ENCODE measurements around the gene ASB1. TPM values are rescaled to one million over a fixed set of nuclear protein-coding genes. Genes with fewer than 3 reads are reported as not detected.

The ASB1 gene
- total and polyA plus RNA-seq, 9 of the 15 experiments (the other 6 are each of a cell fraction or from before 2014, with no cell fraction given): 6.3 to 37.7 (median 23.9) TPM

GRCh38 chr2:238425505-238425978 is 1.2 kb upstream of the ASB1 start:
- intact Hi-C loops (cut with micrococcal nuclease): no loop called here
- peaks cover 48% of the 10 kb centered on the region for H3K79me2 ChIP-seq (ENCODE audit: control insufficient read depth, insufficient read depth, low read length)
- no peak for ATAC-seq
- WGBS (ENCODE audit: insufficient coverage, low coverage, missing lambda C conversion rate): 12% methylated on average over 16 of the region's 16 CpGs
- CTCF ChIA-PET (ENCODE audit: low intra/inter-chr PET ratio): no interaction called here
- POLR2A ChIA-PET: interaction anchor here (0.5 kb wide), 1 partner anchor 51 kb away, joined by 3 read pairs; no protein-coding TSS in a partner anchor
- H4K20me1 ChIP-seq (replicated peaks; ENCODE audit: control insufficient read depth, insufficient read depth, low read length): no peaks in the 10 kb centered on the region
- H3K4me3 ChIP-seq: peak overlapping the region; percentile 73
- in situ Hi-C loops (cut with MboI): no loop called here
- peaks cover 15% of the 10 kb centered on the region for H3K36me3 ChIP-seq (ENCODE audit: control insufficient read depth, insufficient read depth, low read length)
- H3K4me1 ChIP-seq (replicated peaks in 1 of 2; ENCODE audit: control insufficient read depth in 2 of 2, insufficient read depth in 2 of 2, low read length in 2 of 2): peaks cover 53 to 68% of the 10 kb centered on the region in 2 experiments
- H3K9me1 ChIP-seq (ENCODE audit: control insufficient read depth, insufficient read depth, low read length): no peaks in the 10 kb centered on the region
- H3K27ac ChIP-seq (ENCODE audit: extremely low read depth, low read depth, low read length): peak overlapping the region; percentile 96
- peak; percentile 90 for FAIRE-seq
- BruUV-seq (replicated peaks): no TSS peak
- peak overlapping the region; percentile 96 for H3K4me2 ChIP-seq (ENCODE audit: insufficient read depth, low read length)
- peak overlapping the region; percentile 87 for H2AFZ ChIP-seq (ENCODE audit: low read depth, low read length)
- DNase-seq (ENCODE audit: extremely low read depth in 1 of 4, low spot score in 3 of 4): peak in 1 of 4 experiments; percentile 66
- H3K27me3 ChIP-seq (ENCODE audit: control insufficient read depth in 2 of 2, insufficient read depth in 2 of 2, low read length in 2 of 2): no peaks in the 10 kb centered on the region
- H3K9me3 ChIP-seq (replicated peaks; ENCODE audit: control insufficient read depth, insufficient read depth, low read depth, low read length): no peaks in the 10 kb centered on the region
- H3K9ac ChIP-seq (ENCODE audit: insufficient read depth in 1 of 2, low read depth in 2 of 2, low read length in 2 of 2): peak overlapping the region; percentile 91 to 98
- TF ChIP-seq SMARCA4 (IDR thresholded peaks at IDR 0.05) (0 out of 2 replicates have a peak, but pooled peaks have one; percentile 10), SLC30A9 (CRISPR knock-in tag; IDR thresholded peaks at IDR 0.05) (no peak), ZNF175 (CRISPR knock-in tag; IDR thresholded peaks at IDR 0.05; ENCODE audit: low read depth) (no peak), ESRRA (IDR thresholded peaks at IDR 0.05; ENCODE audit: borderline replicate concordance, low read depth) (peak; percentile 94), RBM14 (IDR thresholded peaks at IDR 0.05; ENCODE audit: borderline replicate concordance, insufficient read depth, low read depth, low read length) (no peak), TEAD4 (IDR thresholded peaks at IDR 0.05; ENCODE audit: low read length) (peak; percentile 43; the same call in 1 of the 2 replicates), TEAD4 (CRISPR knock-in tag; IDR thresholded peaks at IDR 0.05; ENCODE audit: borderline replicate concordance) (no peak), MEIS2 (IDR thresholded peaks at IDR 0.05; ENCODE audit: partially characterized antibody) (peak; percentile 28), PYGO2 (tag; IDR thresholded peaks at IDR 0.05) (no peak), NR2C1 (IDR thresholded peaks at IDR 0.05) (0 out of 2 replicates have a peak, but pooled peaks have one; percentile 37), NR2C1 (tag; IDR thresholded peaks at IDR 0.05) (peak; percentile 43; the same call in 1 of the 2 replicates), PKNOX1 (IDR thresholded peaks at IDR 0.05) (peak; percentile 44), HDGF (IDR thresholded peaks at IDR 0.05) (no peak), FOXA3 (CRISPR knock-in tag; conservative IDR thresholded peaks at IDR 0.05 in 1 of 2, IDR thresholded peaks at IDR 0.05 in 1 of 2) (peak in 1 of 2 experiments; percentile 30; a peak in 1 of 4 replicates), CBX5 (IDR thresholded peaks at IDR 0.05; ENCODE audit: borderline replicate concordance, low read depth) (no peak), ARID1B (IDR thresholded peaks at IDR 0.05) (peak; percentile 58), JUN (IDR thresholded peaks at IDR 0.05; ENCODE audit: borderline replicate concordance, low read depth, low read length) (no peak), JUN (CRISPR knock-in tag; IDR thresholded peaks at IDR 0.05; ENCODE audit: borderline replicate concordance) (no peak), MITF (IDR thresholded peaks at IDR 0.05) (no peak), KDM5B (IDR thresholded peaks at IDR 0.05; ENCODE audit: insufficient replicate concordance, low read depth, low read length) (no peak), CREM (IDR thresholded peaks at IDR 0.05; ENCODE audit: low read depth) (peak; percentile 80), PREB (CRISPR knock-in tag; IDR thresholded peaks at IDR 0.05) (no peak)
